Muscle of back (tissue), 13 donors: ENCODE data around the gene VSTM2L. TPM values are rescaled to one million over a fixed set of nuclear protein-coding genes. Genes with fewer than 3 reads are reported as not detected.
A peak's percentile ranks its signal among the peaks of the same experiment; 100 is the strongest.
"Not testable (repeated sequence)": the region's sequence is repeated elsewhere in the genome, so short reads cannot be mapped to it uniquely, and the experiment has no call there.

ENCODE experiments used
- DNase-seq, 3 donors: peaks; one replicate each; pipeline versions ENCODE4 v3.0.0 to v3.0.0-alpha.2; 2013
- long read RNA-seq, 9 donors: transcript quantifications; one replicate each; lab custom pipeline, GENCODE V29; 2026
- polyA plus RNA-seq, 10 donors: library from polyadenylated mRNA; unstranded; fragments of 120-200 nt; gene quantifications; one replicate each; pipeline ENCODE4 v1.2.1, GENCODE V29; 2013; ENCODE audit not compliant: insufficient read length in 10 of 10

Gene VSTM2L, protein sequence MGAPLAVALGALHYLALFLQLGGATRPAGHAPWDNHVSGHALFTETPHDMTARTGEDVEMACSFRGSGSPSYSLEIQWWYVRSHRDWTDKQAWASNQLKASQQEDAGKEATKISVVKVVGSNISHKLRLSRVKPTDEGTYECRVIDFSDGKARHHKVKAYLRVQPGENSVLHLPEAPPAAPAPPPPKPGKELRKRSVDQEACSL
- 1 to 10 TPM in 9 of 10 donors, under 1 TPM in 1; 0.80 to 3.9 (median 2.1) TPM for polyA plus RNA-seq
- long read RNA-seq, donor 1, partial matches to known transcripts, result 0 of 2 reads
- long read RNA-seq, donor 1, other reads (novel, unspliced or antisense), result 0 of 2 reads
- long read RNA-seq, donor 2, result 0 reads
- long read RNA-seq, donor 3, result 0 reads
- long read RNA-seq, donor 4, result 0 reads
- long read RNA-seq, donor 5, result 0 reads
- long read RNA-seq, donor 6, transcript VSTM2L-202 (4 exons, 1,959 nt), result major isoform, 5 of 5 reads
- long read RNA-seq, donor 6, partial matches to known transcripts, result 0 of 5 reads
- long read RNA-seq, donor 6, other reads (novel, unspliced or antisense), result 0 of 5 reads
- long read RNA-seq, donor 7, result 0 reads
- long read RNA-seq, donor 8, partial matches to known transcripts, result 0 of 2 reads
- long read RNA-seq, donor 8, other reads (novel, unspliced or antisense), result 0 of 2 reads
- long read RNA-seq, donor 9, result 0 reads

DNA sequence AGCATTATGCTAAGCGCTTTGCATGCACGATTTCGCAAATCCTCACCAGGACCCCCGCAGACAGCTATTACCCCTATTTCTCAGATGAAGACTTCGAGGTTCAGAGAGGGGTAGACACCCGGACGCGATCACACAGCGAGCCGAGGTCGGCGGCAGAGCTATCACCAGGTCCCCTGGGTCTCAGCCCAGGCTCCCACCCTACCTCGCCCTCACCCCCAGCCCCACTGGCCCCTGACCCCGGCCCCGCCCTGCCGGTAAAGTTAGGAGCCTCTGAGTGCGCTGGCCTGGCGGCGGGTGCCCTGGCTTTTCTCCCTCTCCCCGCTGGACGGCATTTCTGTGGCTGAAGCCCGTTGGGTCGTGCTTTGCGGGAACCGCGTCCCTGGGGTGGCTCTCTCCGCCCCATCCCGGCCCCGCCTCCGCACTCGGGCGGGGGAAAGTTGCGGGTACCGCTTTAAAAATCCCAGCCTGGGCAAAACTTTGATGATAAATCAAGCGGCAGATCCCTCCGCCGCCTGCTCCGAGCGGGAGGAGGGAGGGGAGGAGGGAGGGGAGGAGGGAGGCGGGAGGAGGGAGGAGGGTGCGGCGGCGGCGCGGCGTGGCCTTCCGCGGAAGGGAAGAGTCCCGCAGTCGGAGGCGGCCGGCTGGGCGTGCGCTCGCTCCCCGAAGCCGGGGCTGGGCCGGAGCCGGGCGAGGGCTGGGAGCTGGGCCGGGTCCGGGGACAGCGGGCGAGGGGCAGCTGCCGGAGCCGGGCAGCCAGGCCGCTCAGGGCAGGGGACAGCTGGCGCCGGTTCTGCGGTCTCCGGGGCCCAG, at the start of gene VSTM2L:
Gene VSTM2L, plus strand, starts transcription at position 624 of the 810 bp plus-strand sequence. CDS start 224 bp downstream, outside the sequence.
- no peak for DNase-seq

DNA sequence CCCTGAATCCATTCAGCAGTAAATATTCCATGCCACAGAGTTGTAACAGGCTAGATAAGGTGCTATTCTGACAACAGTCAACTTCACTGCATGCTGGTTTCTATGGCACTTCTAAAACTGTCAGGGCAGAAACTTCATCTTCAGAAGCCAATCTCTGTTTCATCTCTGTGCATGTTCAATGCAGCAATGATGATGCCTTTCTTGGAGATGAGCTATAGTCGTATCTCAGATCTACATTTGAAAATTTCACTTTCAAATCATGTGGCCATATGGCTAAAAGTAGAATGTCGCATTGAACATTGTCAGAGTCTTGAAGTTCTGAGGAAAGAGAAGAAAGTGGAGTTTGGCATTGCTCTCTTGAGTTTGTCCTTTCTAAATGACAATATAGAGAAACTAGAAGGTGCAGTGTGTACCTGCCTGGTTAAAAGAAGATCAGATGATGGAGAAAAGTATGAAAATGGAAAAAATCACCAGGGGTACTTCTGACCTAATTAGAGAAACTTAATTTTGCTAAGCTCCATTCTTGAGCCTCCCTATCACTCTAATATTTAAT, 49.0 kb upstream of the VSTM2L start:
- DNase-seq, result no peak

DNA sequence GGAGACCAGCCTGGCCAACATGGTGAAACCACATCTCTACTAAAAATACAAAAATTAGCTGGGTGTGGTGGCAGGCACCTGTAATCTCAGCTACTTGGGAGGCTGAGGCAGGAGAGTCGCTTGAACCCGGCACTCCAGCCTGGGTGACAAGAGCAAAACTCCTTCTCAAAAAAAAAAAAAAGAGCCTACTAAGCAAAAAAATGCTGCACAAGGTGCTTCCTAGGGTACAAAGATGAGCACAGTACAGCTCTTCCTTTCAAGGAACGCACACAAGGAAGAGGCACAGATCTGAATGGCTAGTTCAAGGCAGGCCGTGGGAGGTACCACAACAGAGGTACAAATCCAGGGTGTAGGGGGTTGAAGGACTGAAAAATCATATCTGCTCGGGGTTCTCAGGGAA, 46.9 kb upstream of the VSTM2L start:
- DNase-seq, result not testable (repeated sequence)

DNA sequence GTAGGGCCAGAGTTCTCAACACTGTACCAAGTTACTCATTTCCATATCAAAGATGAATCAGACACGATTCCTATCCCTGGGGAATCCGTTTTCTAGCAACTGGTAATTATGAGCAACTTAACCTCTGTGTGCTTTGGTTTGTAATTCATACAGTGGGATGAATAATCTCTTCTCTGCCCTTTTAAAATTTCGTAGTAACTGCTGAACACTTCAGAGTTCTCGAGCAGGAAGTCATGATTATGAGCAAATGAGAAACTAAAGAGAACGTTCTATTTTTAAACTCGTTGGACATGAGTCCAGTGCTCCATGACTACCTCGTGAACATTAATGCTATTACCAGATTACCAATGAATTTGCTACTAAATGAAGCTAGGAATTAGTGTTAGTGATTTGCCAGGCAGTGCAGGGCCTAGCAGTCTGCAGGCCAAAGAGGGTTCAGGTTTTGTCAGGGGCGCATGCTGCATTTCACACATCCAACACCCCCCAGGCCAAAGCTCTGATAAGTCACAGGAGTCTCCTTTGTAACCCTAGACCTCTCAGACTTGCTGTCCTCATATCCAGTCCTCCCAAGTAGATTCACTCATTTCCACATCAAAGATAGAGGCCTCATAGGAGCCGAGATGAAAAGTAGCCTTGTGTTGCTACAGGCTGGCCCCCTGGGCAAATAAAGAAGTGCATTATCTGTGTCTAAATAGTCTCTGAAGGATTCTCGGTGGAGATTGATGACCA, 45.8 kb upstream of the VSTM2L start:
- peak in 1 of 3 donors; percentile 42 for DNase-seq

DNA sequence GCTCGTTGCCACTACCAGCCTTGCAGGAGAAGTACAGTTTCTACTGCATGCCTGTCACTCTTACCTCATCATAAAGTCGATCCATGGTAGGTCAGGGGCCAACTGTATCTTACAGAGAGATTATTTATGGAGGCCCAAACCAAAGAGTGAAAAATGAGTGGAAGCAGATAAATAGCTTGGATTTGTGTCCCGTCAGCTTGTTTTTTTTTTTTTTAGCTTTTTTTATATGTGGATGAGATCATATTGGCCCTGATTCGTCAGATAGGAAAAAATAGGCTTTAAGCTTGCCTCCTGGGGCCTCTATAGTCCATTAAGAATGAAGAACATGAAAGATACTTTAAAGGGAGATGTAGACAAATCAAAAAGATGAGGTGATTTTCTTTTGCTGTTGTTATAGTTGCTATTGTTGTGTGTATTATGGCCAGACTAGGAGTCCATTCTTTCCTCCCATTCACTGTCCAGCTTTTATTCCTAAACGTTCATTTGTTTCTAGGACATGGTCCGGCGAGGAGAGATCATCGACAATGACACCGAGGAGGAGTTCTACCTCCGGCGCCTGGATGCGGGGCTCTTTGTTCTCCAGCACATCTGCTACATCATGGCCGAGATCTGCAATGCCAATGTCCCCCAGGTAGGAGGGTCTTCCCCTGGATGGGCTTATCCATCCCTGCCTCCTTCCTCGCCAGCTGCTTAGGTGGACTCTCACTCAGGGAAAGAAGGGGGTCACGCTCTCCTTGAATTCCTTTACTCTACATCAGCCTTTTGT, 43.3 kb upstream of the VSTM2L start:
- no peak for DNase-seq

DNA sequence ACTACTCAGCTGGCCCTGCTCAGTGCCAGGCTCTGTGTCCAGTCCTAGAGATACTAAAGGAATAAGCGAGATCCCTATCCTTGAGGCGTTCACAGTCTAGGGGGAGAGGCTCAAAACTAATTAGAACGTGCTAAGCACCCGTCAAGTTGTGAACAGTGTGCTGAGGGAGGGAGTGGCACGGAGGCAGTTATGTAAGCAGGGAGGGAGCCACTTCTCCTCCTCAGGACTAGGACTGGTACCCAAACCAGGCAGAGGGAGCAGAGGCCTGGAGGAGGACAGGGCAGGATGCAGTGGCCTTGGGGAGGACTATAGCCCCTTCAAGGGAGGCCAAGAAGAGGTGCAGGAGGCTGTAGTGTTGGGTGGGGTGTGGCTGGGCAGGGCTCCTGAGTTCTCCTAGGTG, 39.6 kb upstream of the VSTM2L start:
- no peak for DNase-seq

DNA sequence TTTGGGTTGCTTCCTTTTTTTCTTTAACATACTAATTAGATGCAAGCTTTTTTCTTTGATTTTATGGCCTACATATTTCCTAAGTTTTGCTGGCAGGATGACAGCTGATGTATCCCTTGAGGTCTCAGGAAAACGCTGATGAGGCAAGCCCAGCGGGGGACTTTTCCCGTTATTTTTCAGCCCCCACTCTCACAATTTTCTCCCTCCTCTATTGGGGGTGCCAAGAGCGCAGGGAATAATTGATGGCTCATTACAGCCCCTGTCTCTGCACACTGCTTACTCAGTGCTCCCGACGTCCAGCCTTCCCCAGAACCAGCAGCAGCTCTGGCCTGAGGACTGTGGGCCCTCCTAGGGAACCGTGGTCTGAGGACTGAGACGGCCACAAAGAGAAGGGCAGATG, 38.6 kb upstream of the VSTM2L start:
- peak in 1 of 3 donors; percentile 10 for DNase-seq

DNA sequence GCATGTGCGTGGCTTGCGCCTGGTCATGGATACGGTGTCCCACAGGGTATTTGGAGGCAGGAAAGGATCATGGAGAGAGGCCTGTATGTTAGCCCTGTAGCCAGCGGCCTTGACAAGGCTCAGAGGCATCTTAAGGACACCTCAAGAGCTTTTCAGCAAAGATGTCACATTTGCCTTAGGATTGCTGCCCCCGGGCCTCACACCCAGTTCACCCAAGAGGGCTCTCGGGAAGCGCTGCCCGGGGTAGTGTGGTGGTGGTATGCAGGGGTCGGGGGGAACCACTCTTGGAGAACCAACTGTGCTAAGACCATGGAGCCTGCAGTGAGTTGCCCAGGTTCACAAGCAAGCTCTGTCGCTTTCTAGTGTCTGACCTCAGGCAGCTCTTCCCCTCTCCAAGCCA, 36.9 kb upstream of the VSTM2L start:
- DNase-seq, result no peak

DNA sequence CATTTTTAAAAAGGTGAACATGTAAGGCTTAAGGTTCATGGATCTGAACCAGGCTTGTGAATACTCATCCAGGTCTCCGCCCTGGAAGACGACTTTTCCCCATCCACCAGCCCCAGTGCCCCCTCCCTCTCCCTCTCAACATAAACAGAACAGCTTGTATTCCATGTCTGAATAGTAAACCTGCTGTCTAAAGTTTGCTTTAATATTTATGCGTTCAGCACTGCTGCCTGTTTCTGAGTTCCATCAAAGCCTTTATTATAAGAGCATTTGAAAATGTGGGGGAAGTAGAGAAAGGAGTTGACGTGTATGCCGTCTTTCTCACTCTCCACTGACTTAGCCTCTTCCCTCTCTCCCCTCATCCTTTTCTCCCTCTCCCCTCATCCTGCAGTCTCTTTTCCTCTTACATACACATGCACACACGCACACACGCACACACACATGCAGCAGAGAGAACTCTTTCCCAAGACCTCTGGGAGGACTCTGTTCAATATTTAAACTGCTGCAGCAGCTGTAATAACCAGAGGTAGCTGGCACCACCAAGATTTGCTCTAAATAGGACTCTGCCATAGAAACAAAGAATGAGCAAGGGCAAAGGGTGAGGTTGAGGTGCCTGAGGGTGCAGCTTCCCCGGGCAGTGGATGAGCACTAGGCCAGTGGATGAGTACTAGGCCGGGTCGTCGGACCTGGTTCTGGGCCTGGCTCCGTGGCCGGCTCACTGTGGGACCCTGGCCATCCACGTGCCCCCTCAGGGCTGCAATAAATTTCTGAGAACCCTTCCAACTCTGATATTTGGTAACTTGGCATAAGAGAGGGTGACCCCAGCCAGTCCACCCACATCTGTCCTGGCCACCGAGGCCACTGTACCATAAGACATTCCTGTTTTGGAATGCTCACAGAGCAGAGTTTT, 35.4 kb upstream of the VSTM2L start:
- DNase-seq, result no peak

DNA sequence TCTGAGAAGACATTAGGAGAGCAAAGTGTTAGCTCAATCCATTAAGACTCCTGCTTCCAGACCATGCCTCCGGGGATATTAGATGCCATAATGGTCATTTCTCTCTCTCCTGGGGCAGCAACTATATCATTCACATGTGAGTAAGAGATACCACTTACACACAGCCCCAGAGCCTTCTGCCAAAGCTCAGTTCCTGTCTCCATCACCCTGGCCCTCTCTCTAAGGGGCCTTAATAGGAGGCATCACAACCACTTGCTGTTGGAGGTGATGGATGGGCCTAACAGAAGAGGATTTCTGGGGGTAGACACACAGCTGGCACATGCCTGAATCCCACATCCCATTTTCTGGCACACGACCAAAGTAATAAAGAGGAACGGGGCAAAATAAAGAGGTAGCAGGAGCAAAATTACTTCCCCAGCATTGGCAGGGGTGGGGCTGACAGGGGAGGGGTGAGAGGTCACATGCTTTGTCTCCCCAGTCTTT, 34.0 kb upstream of the VSTM2L start:
- no peak for DNase-seq

DNA sequence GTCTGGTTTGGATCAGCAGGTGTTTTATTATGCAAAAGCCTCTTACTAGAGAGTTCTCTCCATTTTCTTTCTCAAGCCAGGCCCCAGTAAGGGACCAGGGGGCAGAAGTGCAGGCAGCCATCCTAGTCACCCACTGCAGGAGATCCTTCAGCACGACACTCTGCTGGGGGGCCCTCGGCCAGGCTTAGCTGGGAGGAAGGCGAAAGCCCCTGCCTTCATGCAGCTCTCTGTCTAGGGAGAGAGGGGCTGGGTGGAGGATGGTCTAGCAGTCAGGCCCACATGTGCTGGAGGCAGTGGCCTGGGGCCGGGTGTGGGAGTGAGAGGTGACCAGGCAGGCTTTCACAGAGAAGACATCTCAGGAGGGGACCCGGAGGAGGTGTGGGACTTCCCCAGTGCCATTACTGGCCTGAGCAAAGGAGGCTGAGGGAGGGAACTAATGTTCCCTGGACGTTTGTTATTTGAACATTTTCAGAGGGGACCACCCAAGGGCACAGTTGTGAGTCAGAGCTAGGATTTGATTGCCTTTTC, 33.5 kb upstream of the VSTM2L start:
- no peak for DNase-seq

DNA sequence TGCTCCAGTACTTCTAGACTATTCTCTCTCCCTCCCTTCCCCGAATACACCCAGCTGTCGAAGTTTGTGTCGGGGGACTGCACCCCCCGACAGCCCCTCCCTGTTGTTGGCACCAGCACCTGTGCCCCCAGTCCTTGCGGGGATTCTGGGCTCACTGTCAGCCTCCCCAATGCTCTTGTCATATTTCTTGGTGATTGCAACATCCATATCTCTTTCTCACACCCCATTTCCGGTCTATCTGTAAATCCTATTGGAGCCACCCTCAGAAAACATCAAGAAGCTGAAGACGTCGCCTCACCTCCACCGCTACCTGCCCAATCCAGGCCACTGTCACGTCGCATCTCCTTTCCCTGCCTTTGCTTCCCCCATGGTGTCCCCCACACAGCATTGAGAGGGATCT, 32.6 kb upstream of the VSTM2L start:
- DNase-seq, result no peak

DNA sequence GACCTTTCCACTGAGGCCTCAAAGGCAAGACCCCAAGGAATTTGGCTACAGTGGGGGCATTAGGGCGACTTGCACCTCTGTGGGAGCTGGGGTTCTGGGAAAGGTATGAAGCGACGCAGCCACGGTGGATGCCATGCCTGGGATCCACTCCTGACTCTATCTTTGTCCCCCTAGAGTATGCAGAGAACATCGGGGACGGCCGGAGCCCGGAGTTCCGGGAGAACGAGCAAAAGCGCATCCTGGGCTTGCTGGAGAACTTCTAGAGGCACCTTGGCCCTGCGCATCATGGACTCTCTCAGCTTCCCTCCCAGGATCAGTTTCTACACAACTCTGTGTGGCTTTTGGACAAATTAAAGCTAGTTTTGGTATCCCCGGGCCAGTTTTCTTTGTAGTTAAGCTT, 31.2 kb upstream of the VSTM2L start:
- DNase-seq, result no peak

DNA sequence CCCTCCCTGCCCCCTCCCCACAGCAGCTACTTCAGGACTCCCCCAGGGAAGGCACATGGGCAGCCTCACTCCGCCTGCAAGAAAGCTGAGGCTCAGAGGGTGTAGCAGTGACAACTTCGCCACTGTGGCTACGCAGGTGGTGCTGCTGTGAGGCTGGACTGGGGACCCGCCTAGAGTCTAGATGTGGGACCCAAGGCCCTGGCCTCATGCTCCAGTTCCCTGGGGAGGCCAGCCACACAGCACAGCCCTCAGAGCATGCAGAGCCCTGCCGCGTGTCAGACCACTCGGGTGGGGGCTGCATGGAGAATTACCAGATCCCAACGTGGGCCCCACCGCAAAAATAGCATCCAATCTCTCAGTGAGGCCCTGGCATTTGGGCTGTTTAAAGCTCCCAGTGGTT, 30.8 kb upstream of the VSTM2L start:
- DNase-seq, result no peak

DNA sequence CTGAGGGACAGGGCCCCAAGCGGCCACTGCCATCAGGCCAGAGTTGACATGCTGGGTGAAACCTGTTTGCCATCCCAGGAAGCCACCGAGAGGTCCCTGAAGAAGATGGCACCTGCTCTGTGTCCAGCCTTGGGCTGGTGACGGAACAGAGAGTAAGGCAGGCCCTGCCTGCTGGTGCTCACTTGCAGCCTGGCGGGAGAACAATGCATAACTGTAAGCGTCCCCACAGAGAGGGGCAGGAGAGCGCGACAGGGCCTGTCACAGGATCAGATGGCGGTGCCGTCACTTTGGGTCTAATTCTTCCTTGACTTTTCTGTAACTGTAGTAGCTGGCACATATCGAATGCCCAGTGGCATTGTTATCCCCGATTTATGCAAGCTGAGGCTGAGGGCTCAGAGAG, 29.0 kb upstream of the VSTM2L start:
- no peak for DNase-seq

DNA sequence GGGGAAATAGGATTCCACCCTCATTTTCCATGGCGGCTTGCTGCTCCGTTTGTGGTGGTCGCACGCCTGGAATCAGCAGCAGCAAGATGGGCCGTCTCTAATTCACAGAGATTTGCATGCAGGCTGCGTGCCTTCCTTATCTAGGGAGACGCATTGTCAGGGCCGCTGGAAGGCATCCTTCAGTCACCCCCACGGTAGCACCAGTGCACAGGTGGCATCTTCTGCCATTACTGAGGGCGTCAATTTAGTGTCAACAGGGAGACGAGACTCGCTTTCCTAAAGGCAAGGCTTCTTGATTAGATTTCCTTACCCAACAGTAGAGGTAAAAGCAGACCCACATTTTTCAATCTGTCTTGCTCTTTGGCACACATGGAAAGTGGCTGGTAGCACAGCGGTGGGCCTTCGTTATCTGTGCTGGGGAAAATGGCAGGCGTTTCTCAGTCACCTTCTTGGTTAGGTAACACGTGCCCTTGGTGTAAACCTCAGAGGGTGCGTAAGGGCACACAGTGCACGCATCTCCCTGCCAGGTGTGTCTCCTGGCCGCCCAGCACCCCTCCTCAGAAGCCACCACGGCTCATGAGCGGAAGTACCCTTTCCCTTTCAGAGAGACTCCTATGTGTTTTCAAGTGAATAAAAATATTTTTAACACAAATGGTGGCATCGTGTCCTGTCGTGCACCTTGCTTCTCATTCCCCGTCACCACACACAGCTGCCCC, 27.3 kb upstream of the VSTM2L start:
- no peak for DNase-seq

DNA sequence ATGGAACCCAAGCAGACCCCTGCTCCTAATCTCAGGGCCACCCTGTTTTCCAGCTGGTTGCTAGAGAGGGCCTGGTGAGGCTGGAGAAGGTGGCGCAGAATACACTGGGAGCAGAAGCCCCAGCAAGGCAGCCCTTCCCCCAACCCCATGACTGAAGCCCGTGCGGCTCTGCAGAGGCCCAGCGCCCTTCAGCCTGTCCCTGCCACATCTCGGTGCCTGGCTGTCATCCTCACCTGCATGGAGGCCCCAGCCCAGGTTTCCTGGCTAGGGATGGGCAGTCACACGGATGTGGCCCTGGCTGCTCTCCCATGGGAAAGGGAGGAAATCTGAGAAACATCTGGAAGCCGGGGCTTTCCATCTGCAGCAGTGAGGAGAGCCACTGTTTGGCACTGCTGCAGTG, 26.1 kb upstream of the VSTM2L start:
- no peak for DNase-seq
